Muscle layer of colon (tissue), 2 donors: Measurements from ENCODE around the gene CTSZ.

Experiments
- H3K27ac ChIP-seq: one replicate; pipeline ENCODE4 v1.7.0; 2013; ENCODE audit warnings: low read depth, mild to moderate bottlenecking, low read length, moderate library complexity
- H3K27me3 ChIP-seq, 2 donors: one replicate each; pipeline ENCODE4 v1.7.0; 2013; ENCODE audit warnings: low read length in 2 of 2, mild to moderate bottlenecking in 2 of 2; ENCODE audit not compliant: insufficient read depth in 2 of 2, control insufficient read depth in 1 of 2
- H3K36me3 ChIP-seq: one replicate; pipeline ENCODE4 v1.7.0; 2013; ENCODE audit warnings: mild to moderate bottlenecking, low read length; ENCODE audit not compliant: insufficient read depth
- H3K4me1 ChIP-seq: one replicate; pipeline ENCODE4 v1.7.0; 2013; ENCODE audit warnings: mild to moderate bottlenecking, low read length; ENCODE audit not compliant: insufficient read depth
- H3K4me3 ChIP-seq, 2 donors: one replicate each; pipeline ENCODE4 v1.7.0; 2013; ENCODE audit warnings: low read length in 2 of 2, low read depth in 1 of 2, mild to moderate bottlenecking in 1 of 2, moderate library complexity in 1 of 2
- H3K9ac ChIP-seq: one replicate; pipeline ENCODE4 v1.7.0; 2013; ENCODE audit warnings: low read length
- H3K9me3 ChIP-seq: one replicate; pipeline ENCODE4 v1.7.0; 2013; ENCODE audit warnings: mild to moderate bottlenecking, low read length
- donor health status: abdominal sarcoma.
- donor health status: Adenocarcinoma of cecum.

The CTSZ gene

GRCh38 chr20:58993332-58994248 lies 13.5 kb downstream of the CTSZ start:
- no peaks in the 10 kb centered on the region for H3K27me3 ChIP-seq
- H3K4me3 ChIP-seq = no peak overlapping the region
- H3K4me1 ChIP-seq = no peaks in the 10 kb centered on the region
- H3K36me3 ChIP-seq = peaks cover 85% of the 10 kb centered on the region
- H3K9me3 ChIP-seq = no peaks in the 10 kb centered on the region
- no peak overlapping the region for H3K9ac ChIP-seq
- no peak overlapping the region for H3K27ac ChIP-seq

GRCh38 chr20:58992911-58993310 lies 14.1 kb downstream of the CTSZ start:
- H3K27me3 ChIP-seq = no peaks in the 10 kb centered on the region
- no peak overlapping the region for H3K9ac ChIP-seq
- H3K27ac ChIP-seq = no peak overlapping the region
- no peaks in the 10 kb centered on the region for H3K9me3 ChIP-seq
- H3K36me3 ChIP-seq = peaks cover 90% of the 10 kb centered on the region
- H3K4me1 ChIP-seq = no peaks in the 10 kb centered on the region
- H3K4me3 ChIP-seq = no peak overlapping the region

- Histone ChIP-seq H3K9ac (no peak overlapping the region), H3K4me3 (no peak overlapping the region), H3K27ac (no peak overlapping the region), H3K4me1 (no peaks in the 10 kb centered on the region), H3K27me3 (no peaks in the 10 kb centered on the region), H3K36me3 (peaks cover 90% of the 10 kb centered on the region), H3K9me3 (no peaks in the 10 kb centered on the region)
Observed at GRCh38 chr20:58991715-58992114, 15.3 kb downstream of the CTSZ start.

GRCh38 chr20:58990651-58991445 lies 16.2 kb downstream of the CTSZ start:
- Histone ChIP-seq H3K9ac (no peak overlapping the region), H3K9me3 (no peaks in the 10 kb centered on the region), H3K27ac (no peak overlapping the region), H3K4me1 (no peaks in the 10 kb centered on the region), H3K27me3 (no peaks in the 10 kb centered on the region), H3K4me3 (no peak overlapping the region), H3K36me3 (peaks cover 84% of the 10 kb centered on the region)

GRCh38 chr20:58989196-58989595 lies 17.9 kb downstream of the CTSZ start:
- H3K36me3 ChIP-seq = peaks cover 77% of the 10 kb centered on the region
- H3K9ac ChIP-seq = no peak overlapping the region
- H3K4me1 ChIP-seq = peaks cover 11% of the 10 kb centered on the region

GRCh38 chr20:58988565-58988882 lies 18.5 kb downstream of the CTSZ start:
- Histone ChIP-seq H3K4me1 (peaks cover 18% of the 10 kb centered on the region), H3K9ac (no peak overlapping the region), H3K27ac (no peak overlapping the region), H3K27me3 (no peaks in the 10 kb centered on the region), H3K9me3 (no peaks in the 10 kb centered on the region), H3K4me3 (no peak overlapping the region), H3K36me3 (peaks cover 70% of the 10 kb centered on the region)

More at GRCh38 chr20:58989196-58989595, 17.9 kb downstream of the CTSZ start:
- Histone ChIP-seq H3K27ac (no peak overlapping the region), H3K9me3 (no peaks in the 10 kb centered on the region), H3K27me3 (no peaks in the 10 kb centered on the region), H3K4me3 (no peak overlapping the region)

- Histone ChIP-seq H3K4me1 (peaks cover 20% of the 10 kb centered on the region), H3K9me3 (no peaks in the 10 kb centered on the region), H3K27me3 (no peaks in the 10 kb centered on the region), H3K27ac (no peak overlapping the region), H3K36me3 (peaks cover 64% of the 10 kb centered on the region), H3K4me3 (no peak overlapping the region), H3K9ac (no peak overlapping the region)
Observed at GRCh38 chr20:58987790-58988564, 19.1 kb downstream of the CTSZ start.

GRCh38 chr20:58986968-58987517 lies 20.0 kb downstream of the CTSZ start:
- H3K4me1 ChIP-seq = peaks cover 30% of the 10 kb centered on the region
- no peaks in the 10 kb centered on the region for H3K9me3 ChIP-seq
- H3K27me3 ChIP-seq = no peaks in the 10 kb centered on the region
- H3K27ac ChIP-seq = no peak overlapping the region
- H3K36me3 ChIP-seq = peaks cover 55% of the 10 kb centered on the region
- H3K9ac ChIP-seq = no peak overlapping the region
- H3K4me3 ChIP-seq = no peak overlapping the region

GRCh38 chr20:58986286-58986967 lies 20.6 kb downstream of the CTSZ start:
- no peak overlapping the region for H3K9ac ChIP-seq
- H3K4me3 ChIP-seq = no peak overlapping the region
- H3K27ac ChIP-seq = no peak overlapping the region
- H3K4me1 ChIP-seq = peaks cover 30% of the 10 kb centered on the region
- no peaks in the 10 kb centered on the region for H3K9me3 ChIP-seq
- no peaks in the 10 kb centered on the region for H3K27me3 ChIP-seq
- H3K36me3 ChIP-seq = peaks cover 49% of the 10 kb centered on the region

GRCh38 chr20:58985656-58986055 lies 21.4 kb downstream of the CTSZ start:
- Histone ChIP-seq H3K27me3 (no peaks in the 10 kb centered on the region), H3K27ac (no peak overlapping the region), H3K9me3 (no peaks in the 10 kb centered on the region), H3K9ac (no peak overlapping the region), H3K4me3 (no peak overlapping the region), H3K4me1 (peaks cover 30% of the 10 kb centered on the region), H3K36me3 (peaks cover 41% of the 10 kb centered on the region)
